Measurements from ENCODE around the gene HS1BP3.

HS1BP3 gene

GRCh38 chr2:20619624-20620024 lies 31.3 kb downstream of the HS1BP3 start:
- DNase-seq (ENCODE audit: low read depth), result no peak
- H3K4me3 ChIP-seq (ENCODE audit: low read depth, low read length), result no peak overlapping the region
- TF ChIP-seq CTCF (conservative IDR thresholded peaks at IDR 0.05; ENCODE audit: low read depth, low read length), result no peak

GRCh38 chr2:20618886-20619521 lies 31.9 kb downstream of the HS1BP3 start:
- no peak for DNase-seq (ENCODE audit: low read depth)
- no peak overlapping the region for H3K4me3 ChIP-seq (ENCODE audit: low read depth, low read length)
- TF ChIP-seq CTCF (conservative IDR thresholded peaks at IDR 0.05; ENCODE audit: low read depth, low read length), result no peak

- DNase-seq (ENCODE audit: low read depth), result no peak
- no peak for TF ChIP-seq CTCF (conservative IDR thresholded peaks at IDR 0.05; ENCODE audit: low read depth, low read length)
- H3K4me3 ChIP-seq (ENCODE audit: low read depth, low read length), result no peak overlapping the region
Observed at GRCh38 chr2:20618468-20618885, 32.4 kb downstream of the HS1BP3 start.

GRCh38 chr2:20617892-20618467 lies 32.9 kb downstream of the HS1BP3 start:
- TF ChIP-seq CTCF (conservative IDR thresholded peaks at IDR 0.05; ENCODE audit: low read depth, low read length), result peak; percentile 64
- peak; percentile 99 for DNase-seq (ENCODE audit: low read depth)
- no peak overlapping the region for H3K4me3 ChIP-seq (ENCODE audit: low read depth, low read length)

GRCh38 chr2:20617081-20617575 lies 33.8 kb downstream of the HS1BP3 start:
- H3K4me3 ChIP-seq (ENCODE audit: low read depth, low read length), result no peak overlapping the region
- peak; percentile 54 for DNase-seq (ENCODE audit: low read depth)
- TF ChIP-seq CTCF (conservative IDR thresholded peaks at IDR 0.05; ENCODE audit: low read depth, low read length), result no peak

GRCh38 chr2:20616341-20616871 lies 34.5 kb downstream of the HS1BP3 start:
- no peak for TF ChIP-seq CTCF (conservative IDR thresholded peaks at IDR 0.05; ENCODE audit: low read depth, low read length)
- DNase-seq (ENCODE audit: low read depth), result no peak
- H3K4me3 ChIP-seq (ENCODE audit: low read depth, low read length), result no peak overlapping the region

Measured in choroid plexus epithelial cell (primary cell).